ENCODE measurements around the gene SLC35C1.

- TF ChIP-seq CTCF (IDR thresholded peaks at IDR 0.05) (no peak), ETV6 (CRISPR knock-in tag; IDR thresholded peaks at IDR 0.05) (no peak), ATF1 (CRISPR knock-in tag; IDR thresholded peaks at IDR 0.05) (no peak), JAZF1 (CRISPR knock-in tag; IDR thresholded peaks at IDR 0.05) (no peak), ATF2 (CRISPR knock-in tag; IDR thresholded peaks at IDR 0.05; ENCODE audit: borderline replicate concordance, low read depth) (no peak), STAT6 (CRISPR knock-in tag; conservative IDR thresholded peaks at IDR 0.05; ENCODE audit: low read depth) (no peak)
Measured at GRCh38 chr11:45772449-45772774, 32.5 kb upstream of the SLC35C1 start.

Data from WTC11 (cell line).